ENCODE data around the gene PRDM16. TPM values are rescaled to one million over a fixed set of nuclear protein-coding genes. Genes with fewer than 3 reads are reported as not detected.

Gene PRDM16
- total and polyA plus RNA-seq, 7 donors: 0.04 to 1.2 (median 0.31) TPM

- no peaks in the 10 kb centered on the region for H3K4me1 ChIP-seq
- H3K9me3 ChIP-seq: no peaks in the 10 kb centered on the region
- no peak for DNase-seq
- intact Hi-C loops (cut with DNase I): no loop called here
- H3K36me3 ChIP-seq (ENCODE audit: insufficient read depth in 1 of 2, low read depth in 1 of 2): no peaks in the 10 kb centered on the region
- TF ChIP-seq CTCF (IDR thresholded peaks at IDR 0.05): no peak
- no peak for ATAC-seq
- no peak overlapping the region for H3K27ac ChIP-seq
- WGBS, 3 donors: 49 to 56% (median 53%) methylated on average over 24 to 28 of the region's 28 CpGs
- H3K27me3 ChIP-seq (ENCODE audit: insufficient read depth in 3 of 3, low read length in 2 of 3): no peaks in the 10 kb centered on the region
- H3K4me3 ChIP-seq: no peak overlapping the region
These were observed 408.4 kb downstream of the PRDM16 start for GRCh38 chr1:3477241-3477995.

GRCh38 chr1:3478187-3478586, 409.2 kb downstream of the PRDM16 start:
- intact Hi-C loops (cut with DNase I): no loop called here
- 58 to 69% (median 66%) methylated on average over 23 to 24 of the region's 24 CpGs for WGBS, 3 donors
- Histone ChIP-seq H3K27me3 (ENCODE audit: insufficient read depth in 3 of 3, low read length in 2 of 3) (no peaks in the 10 kb centered on the region), H3K4me3 (no peak overlapping the region), H3K4me1 (no peaks in the 10 kb centered on the region), H3K27ac (no peak overlapping the region), H3K36me3 (ENCODE audit: insufficient read depth in 1 of 2, low read depth in 1 of 2) (no peaks in the 10 kb centered on the region), H3K9me3 (no peaks in the 10 kb centered on the region)
- no peak for TF ChIP-seq CTCF (IDR thresholded peaks at IDR 0.05)
- no peak for ATAC-seq
- no peak for DNase-seq

GRCh38 chr1:3479511-3480368, 410.7 kb downstream of the PRDM16 start:
- no peaks in the 10 kb centered on the region for H3K4me1 ChIP-seq
- 65 to 74% (median 69%) methylated on average over 30 of the region's 30 CpGs for WGBS, 3 donors

GRCh38 chr1:3480369-3480719, 411.3 kb downstream of the PRDM16 start:
- intact Hi-C loops (cut with DNase I): no loop called here
- no peaks in the 10 kb centered on the region for H3K4me1 ChIP-seq
- no peaks in the 10 kb centered on the region for H3K9me3 ChIP-seq
- TF ChIP-seq CTCF (IDR thresholded peaks at IDR 0.05): no peak
- no peak overlapping the region for H3K4me3 ChIP-seq
- no peak overlapping the region for H3K27ac ChIP-seq
- 71 to 77% (median 76%) methylated on average over 19 to 21 of the region's 21 CpGs for WGBS, 3 donors
- DNase-seq (no peak), ATAC-seq (no peak)
- H3K36me3 ChIP-seq (ENCODE audit: insufficient read depth in 1 of 2, low read depth in 1 of 2): no peaks in the 10 kb centered on the region
- peaks cover 0 to 7% (median 0%) of the 10 kb centered on the region in 3 donors for H3K27me3 ChIP-seq (ENCODE audit: insufficient read depth in 3 of 3, low read length in 2 of 3)

More at GRCh38 chr1:3479511-3480368, 410.7 kb downstream of the PRDM16 start:
- peaks cover 0 to 7% (median 0%) of the 10 kb centered on the region in 3 donors for H3K27me3 ChIP-seq (ENCODE audit: insufficient read depth in 3 of 3, low read length in 2 of 3)
- H3K27ac ChIP-seq: no peak overlapping the region
- H3K4me3 ChIP-seq: no peak overlapping the region
- no peak for TF ChIP-seq CTCF (IDR thresholded peaks at IDR 0.05)
- DNase-seq (no peak), ATAC-seq (no peak)
- intact Hi-C loops (cut with DNase I): no loop called here
- no peaks in the 10 kb centered on the region for H3K36me3 ChIP-seq (ENCODE audit: insufficient read depth in 1 of 2, low read depth in 1 of 2)
- H3K9me3 ChIP-seq: no peaks in the 10 kb centered on the region
